HG03432 (cell line): ENCODE measurements around the gene IMPDH1.

Experiments used
- ATAC-seq: cut with Tn5 transposase; IDR thresholded peaks from one replicate; pipeline ENCODE4 v1.9.1; 2021; ENCODE audit warnings: mild to moderate bottlenecking, moderate library complexity; ENCODE audit not compliant: unreplicated experiment

Gene IMPDH1

DNA sequence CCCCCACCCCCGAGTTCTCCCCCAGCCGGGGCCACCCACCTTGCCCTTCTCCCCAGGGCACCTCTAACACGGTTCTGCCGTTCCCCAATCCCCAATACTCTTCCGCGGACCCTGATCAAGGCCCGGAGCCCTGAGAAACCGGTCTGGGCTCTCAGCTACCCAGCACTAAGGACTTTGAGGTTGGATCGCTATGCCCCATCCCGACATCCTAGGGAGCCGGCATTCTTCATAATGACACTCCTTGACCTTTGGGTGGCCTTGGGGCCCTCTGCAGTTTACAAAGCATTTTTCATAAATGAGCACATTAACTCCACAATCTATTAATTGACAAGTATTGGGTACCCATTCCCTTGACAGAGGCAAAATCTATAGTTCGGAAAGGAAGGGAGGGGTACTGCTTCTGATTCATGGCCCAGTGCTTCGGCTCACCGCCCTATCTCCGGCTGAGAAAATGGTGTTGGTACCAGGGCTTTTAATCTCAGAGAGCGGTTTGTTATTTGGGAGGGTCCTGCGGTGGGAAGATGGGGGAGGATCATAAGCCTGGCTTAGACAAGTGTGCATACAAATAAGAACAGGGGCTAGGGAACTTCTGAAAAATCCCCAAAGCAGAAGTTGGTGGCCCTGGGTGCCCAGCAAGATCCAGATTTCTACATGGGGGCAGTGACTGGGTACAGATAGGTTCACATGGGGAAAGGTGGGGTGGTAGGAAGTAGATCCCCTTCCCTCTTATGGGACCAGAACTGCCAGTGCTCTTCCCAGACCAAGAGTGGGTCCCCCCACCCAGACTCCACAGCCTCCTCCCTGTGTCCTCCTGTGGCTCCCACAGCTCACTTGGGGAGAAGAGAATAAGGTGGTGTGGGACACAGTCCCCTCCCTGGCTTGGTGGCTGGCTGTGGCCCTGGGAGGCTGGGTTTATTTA, 3.2 kb downstream of the IMPDH1 start:
- no peak for ATAC-seq

GRCh38 chr7:128405471-128406313, 4.1 kb downstream of the IMPDH1 start:
- peak; percentile 20 for ATAC-seq

GRCh38 chr7:128404886-128405470, 4.8 kb downstream of the IMPDH1 start:
- no peak for ATAC-seq

DNA sequence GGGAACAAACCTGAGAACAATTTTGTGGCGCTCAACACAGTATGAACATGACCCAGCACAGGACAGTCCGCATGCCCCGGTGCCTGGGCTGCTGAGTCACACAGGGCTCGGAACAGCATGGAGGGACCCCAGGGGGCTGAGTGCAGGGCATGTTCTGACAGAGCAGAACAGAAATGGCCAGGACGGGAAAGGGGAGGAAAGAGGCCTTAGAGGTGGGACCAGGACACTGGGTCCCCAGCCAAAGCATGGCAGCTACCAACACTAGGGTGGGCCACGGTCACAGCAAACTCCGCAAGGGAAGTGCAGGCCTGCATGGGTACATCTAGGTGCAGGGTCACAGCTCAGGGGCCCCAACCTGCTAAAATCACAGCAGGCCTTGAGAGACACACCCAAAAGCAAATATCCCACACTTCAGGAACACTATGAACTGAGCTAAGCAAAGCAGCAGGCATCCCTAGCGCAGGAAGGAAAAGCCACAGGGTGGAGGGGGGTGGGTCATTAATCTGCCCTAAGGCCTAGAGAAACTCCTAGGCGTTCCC, 5.6 kb downstream of the IMPDH1 start:
- ATAC-seq: no peak

DNA sequence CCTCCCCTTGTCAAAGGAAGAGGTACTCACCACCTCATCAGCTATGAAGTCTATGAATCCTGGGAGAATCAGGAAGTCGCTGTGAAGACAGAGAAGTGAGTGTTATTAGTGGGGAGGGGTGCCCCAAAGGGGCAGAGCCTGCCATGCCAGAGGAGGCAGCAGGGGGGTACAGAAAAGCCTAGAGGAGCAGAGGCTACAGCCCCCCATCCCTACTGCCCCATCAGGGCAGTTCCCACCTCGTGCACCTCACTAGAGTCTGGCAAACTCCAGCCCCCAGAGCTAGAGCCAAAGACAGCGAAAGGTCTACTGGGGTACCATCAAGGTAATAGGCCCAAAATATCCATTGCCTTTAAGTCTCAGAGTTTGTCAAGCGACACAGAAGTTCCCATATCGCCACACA, 6.1 kb downstream of the IMPDH1 start:
- ATAC-seq: no peak

GRCh38 chr7:128402356-128402755, 7.4 kb downstream of the IMPDH1 start:
- ATAC-seq: no peak

DNA sequence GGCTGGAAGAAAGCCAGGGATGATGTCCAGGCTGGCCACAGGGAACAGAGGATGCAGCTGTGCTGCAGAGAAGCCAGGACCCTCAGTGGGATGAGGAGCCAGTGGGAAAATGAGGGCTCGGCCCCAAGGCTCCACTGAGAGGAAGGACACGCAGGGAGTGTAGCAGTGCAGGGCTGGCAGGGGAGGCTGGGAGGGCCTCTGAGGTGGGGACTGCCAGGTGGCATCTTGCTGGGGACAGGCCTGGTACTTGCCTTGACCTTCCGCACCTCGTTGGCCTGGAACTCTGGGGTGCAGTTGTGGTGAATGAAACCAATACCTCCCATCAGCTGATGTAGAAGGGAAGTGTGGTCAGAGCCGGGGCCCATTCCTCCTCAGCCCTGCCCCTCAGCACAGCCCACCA, 9.2 kb downstream of the IMPDH1 start:
- ATAC-seq: no peak

GRCh38 chr7:128399991-128400390, 9.8 kb downstream of the IMPDH1 start:
- ATAC-seq: no peak

DNA sequence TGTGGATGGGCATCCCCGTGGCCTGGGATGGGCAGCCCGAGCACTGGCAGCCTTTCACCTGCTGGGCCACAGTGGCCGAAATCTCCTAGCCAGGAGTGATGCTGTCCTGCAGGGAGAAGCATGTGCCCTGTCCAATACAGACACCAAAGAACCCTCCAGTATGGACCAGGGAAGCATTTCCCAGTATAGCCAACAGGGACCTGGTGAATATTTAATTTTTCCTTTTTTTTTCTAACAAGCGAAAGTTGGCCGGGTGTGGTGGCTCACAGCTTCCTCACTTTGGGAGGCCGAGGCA, 11.0 kb downstream of the IMPDH1 start:
- ATAC-seq: no peak

- no peak for ATAC-seq
Observed at GRCh38 chr7:128398016-128398840, 11.6 kb downstream of the IMPDH1 start.

DNA sequence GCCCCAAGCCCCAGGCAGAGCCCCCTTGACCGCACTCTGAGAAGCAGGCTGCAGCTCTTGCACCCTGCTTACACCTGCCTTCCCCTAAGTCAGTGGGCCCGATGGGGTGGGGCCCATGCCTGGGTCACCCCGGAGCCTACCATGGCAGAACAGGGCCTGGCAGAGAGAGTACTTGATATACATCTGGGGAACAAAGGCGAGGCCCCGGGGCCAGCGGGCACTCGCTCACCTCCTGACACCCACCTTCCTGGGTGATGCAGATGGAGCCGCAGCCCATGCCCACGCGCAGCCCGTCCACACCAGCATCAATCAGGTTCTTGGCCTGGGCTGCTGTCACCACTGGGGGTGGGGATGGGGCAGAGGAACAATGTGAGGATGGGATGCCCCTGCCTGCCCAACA, 13.4 kb downstream of the IMPDH1 start:
- no peak for ATAC-seq

DNA sequence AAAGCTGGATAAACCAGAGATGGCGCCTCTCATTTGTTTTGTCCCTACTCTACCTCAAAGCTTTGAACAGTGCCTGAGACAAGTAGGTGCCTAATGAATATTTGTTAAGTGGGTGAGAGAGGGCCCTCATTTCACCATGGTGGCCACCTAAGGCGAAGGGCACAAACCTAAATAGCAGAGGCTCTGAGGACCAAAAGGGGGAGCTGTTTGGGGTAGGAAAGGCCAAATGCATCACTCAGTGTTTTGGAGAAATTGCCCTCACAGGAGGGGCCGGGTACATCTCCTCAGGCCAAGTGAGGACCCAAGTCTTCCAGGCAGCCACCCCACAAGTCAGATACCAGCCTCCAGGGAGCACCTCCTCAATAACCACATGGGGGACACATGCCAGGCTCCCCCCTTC, 14.0 kb downstream of the IMPDH1 start:
- ATAC-seq: no peak

GRCh38 chr7:128394904-128395496, 14.8 kb downstream of the IMPDH1 start:
- no peak for ATAC-seq

DNA sequence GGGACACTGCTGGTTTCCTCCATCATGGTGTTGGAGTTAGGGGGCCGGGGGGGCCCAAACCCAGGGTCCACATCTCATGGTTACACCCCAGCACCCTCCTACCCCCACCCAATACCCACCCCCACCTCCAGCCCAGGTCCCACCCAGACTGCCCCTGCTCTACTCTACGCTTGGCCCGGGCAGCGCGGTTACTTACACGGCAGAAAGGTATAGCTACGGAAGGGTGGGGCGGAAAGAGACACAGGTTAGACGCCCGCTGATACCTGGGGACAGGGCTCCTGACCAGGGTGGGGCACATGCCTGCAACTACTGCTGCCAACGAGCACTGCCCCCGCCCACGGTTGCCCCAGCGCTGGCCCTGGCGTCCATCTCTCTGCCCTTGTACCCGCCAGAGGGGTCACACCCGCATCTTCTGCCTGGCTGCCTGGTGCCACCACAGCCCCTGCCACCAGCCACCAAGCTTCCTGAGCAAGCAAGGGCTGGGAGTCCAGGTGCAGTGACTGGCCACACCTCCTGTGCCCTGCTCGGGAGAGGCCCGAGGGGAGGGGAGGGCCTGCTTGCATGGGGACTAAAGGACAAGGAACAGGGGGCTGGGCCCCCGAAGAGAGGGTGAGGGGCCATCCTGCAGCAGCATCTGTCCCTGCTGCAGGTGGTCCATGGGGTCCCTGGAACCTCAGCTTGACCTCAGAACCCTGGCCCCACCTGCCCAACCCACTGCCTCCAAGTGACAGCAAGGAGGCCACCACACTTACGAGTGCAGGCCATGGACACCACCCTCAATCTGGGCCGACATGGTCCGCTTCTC, 16.1 kb downstream of the IMPDH1 start:
- no peak for ATAC-seq

GRCh38 chr7:128392446-128393327, 17.1 kb downstream of the IMPDH1 start:
- ATAC-seq: no peak

DNA sequence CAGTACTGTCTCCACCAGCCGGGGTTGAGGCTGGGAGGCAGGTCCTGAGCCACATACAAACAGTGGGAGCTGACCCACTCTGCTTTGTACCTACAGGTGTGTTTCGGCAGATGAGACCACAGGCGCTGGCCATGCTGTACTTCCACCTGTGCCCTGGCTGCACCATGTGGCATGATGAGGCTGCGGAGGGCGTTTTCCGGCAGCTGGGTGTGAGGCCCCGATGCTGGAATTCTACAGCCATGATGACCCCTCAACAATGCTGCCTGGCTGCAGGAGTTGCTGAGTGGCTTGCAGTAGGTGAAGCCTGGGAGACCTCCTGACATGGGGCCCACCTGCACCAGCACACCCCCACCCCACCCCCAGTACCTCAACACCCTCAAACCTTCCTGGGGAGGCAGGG, 18.0 kb downstream of the IMPDH1 start:
- ATAC-seq: no peak

GRCh38 chr7:128390871-128391565, 18.8 kb downstream of the IMPDH1 start:
- ATAC-seq: no peak
